ENCODE measurements around the gene RPS8.
"Not testable (repeated sequence)": the region's sequence is repeated elsewhere in the genome, so short reads cannot be mapped to it uniquely, and the experiment has no call there.

Gene RPS8

GRCh38 chr1:44780583-44781121 lies 5.3 kb downstream of the RPS8 start:
- no peak for DNase-seq (ENCODE audit: low spot score)

GRCh38 chr1:44783697-44784093 lies 8.4 kb downstream of the RPS8 start:
- DNase-seq (ENCODE audit: low spot score) = no peak

- DNase-seq (ENCODE audit: low spot score) = no peak
Measured at GRCh38 chr1:44784094-44785028, 9.0 kb downstream of the RPS8 start.

- no peak for DNase-seq (ENCODE audit: low spot score)
Measured at GRCh38 chr1:44785029-44785380, 9.7 kb downstream of the RPS8 start.

- no peak for DNase-seq (ENCODE audit: low spot score)
Measured at GRCh38 chr1:44785501-44786137, 10.3 kb downstream of the RPS8 start.

- DNase-seq (ENCODE audit: low spot score) = no peak
Measured at GRCh38 chr1:44786138-44786840, 10.9 kb downstream of the RPS8 start.

GRCh38 chr1:44786841-44787426 lies 11.6 kb downstream of the RPS8 start:
- DNase-seq (ENCODE audit: low spot score) = no peak

- DNase-seq (ENCODE audit: low spot score) = no peak
Measured at GRCh38 chr1:44787506-44787905, 12.2 kb downstream of the RPS8 start.

GRCh38 chr1:44788120-44788860 lies 12.9 kb downstream of the RPS8 start, which contains the start of gene BEST4:
Gene BEST4, minus strand, starts transcription at chr1:44788170. Its CDS starts 465 bp downstream, at chr1:44787705.
- no peak for DNase-seq (ENCODE audit: low spot score)

GRCh38 chr1:44790968-44791801 lies 15.8 kb downstream of the RPS8 start:
- no peak for DNase-seq (ENCODE audit: low spot score)

- no peak for DNase-seq (ENCODE audit: low spot score)
Measured at GRCh38 chr1:44792736-44793502, 17.6 kb downstream of the RPS8 start.

- DNase-seq (ENCODE audit: low spot score) = not testable (repeated sequence)
Measured at GRCh38 chr1:44797886-44798285, 22.5 kb downstream of the RPS8 start.

GRCh38 chr1:44798481-44799365 lies 23.4 kb downstream of the RPS8 start:
- no peak for DNase-seq (ENCODE audit: low spot score)

GRCh38 chr1:44799770-44800584 lies 24.6 kb downstream of the RPS8 start, which contains the start of gene PLK3:
Gene PLK3, plus strand, starts transcription at chr1:44800377. Its CDS starts 87 bp downstream, at chr1:44800464.
- peak; percentile 90 for DNase-seq (ENCODE audit: low spot score)

- DNase-seq (ENCODE audit: low spot score) = no peak
Measured at GRCh38 chr1:44801491-44802305, 26.4 kb downstream of the RPS8 start.

GRCh38 chr1:44802306-44803061 lies 27.1 kb downstream of the RPS8 start:
- DNase-seq (ENCODE audit: low spot score) = no peak
